ENCODE data around the gene EXOC3. TPM values are rescaled to one million over a fixed set of nuclear protein-coding genes. Genes with fewer than 3 reads are reported as not detected.

EXOC3 gene
- total and polyA plus RNA-seq, 2 of the 4 experiments (the other 2 are of a cell fraction): 35.1 to 47.5 TPM

DNA sequence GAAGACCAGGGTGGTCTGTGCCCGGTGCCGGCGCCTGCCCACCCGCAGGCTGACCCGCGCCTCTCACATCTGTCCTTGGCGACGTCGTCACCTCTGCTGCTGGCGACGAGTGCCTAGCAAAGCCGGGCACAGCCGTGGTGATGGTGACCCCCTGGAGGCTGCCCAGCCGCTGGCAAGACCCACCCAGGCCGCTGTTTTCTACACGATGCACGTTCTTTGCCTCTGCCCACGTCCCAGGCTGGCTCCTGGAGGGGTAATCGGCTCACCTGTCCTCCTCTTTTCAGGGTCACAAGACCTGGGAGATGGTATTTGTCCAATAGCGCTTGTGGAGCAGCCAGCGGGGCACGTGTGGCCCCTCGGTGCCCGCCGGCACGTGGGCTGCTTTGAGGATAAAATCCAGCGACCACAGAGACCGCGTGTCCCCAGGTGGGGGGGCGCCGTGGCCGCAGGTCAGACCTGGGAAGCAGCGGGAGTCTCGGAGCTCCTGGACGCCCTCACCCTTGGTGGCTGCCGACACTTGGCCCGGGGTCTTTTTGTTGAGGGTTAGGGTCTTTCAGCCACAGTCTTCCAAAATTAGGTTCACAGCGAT, 51.8 kb downstream of the EXOC3 start:
- Histone ChIP-seq H3K9me3 (ENCODE audit: control insufficient read depth, insufficient read depth, low read length) (no peaks in the 10 kb centered on the region), H3K23ac (ENCODE audit: low read depth, low read length) (no peak overlapping the region), H3K4me2 (ENCODE audit: low read depth, low read length) (no peak overlapping the region), H2BK20ac (ENCODE audit: low read depth, low read length) (no peak overlapping the region), H3K4ac (ENCODE audit: low read depth, low read length) (no peak overlapping the region), H3K27ac (ENCODE audit: insufficient read depth, low read length) (no peak overlapping the region), H3K27me3 (ENCODE audit: control insufficient read depth, insufficient read depth, low read length) (peaks cover 45% of the 10 kb centered on the region), H3K79me1 (ENCODE audit: low read depth in 1 of 2, low read length in 2 of 2) (no peaks in the 10 kb centered on the region), H2AK5ac (ENCODE audit: low read depth, low read length) (no peak overlapping the region), H2AFZ (replicated peaks; ENCODE audit: low read length, poor library complexity) (no peak overlapping the region), H3K4me1 (ENCODE audit: control insufficient read depth, insufficient read depth, low read length) (no peaks in the 10 kb centered on the region), H2BK5ac (ENCODE audit: low read depth, low read length, poor library complexity, severe bottlenecking) (no peak overlapping the region), H4K20me1 (ENCODE audit: insufficient read depth, low read length) (no peaks in the 10 kb centered on the region), H3K9ac (ENCODE audit: low read depth, low read length) (no peak overlapping the region), H2BK15ac (ENCODE audit: low read depth, low read length) (no peak overlapping the region), H2AK9ac (replicated peaks; ENCODE audit: low read depth, low read length, poor library complexity) (no peak overlapping the region), H4K8ac (ENCODE audit: low read depth in 2 of 2, low read length in 2 of 2) (no peak overlapping the region), H4K5ac (ENCODE audit: low read depth, low read length) (no peak overlapping the region), H3K14ac (replicated peaks; ENCODE audit: low read depth, low read length) (no peak overlapping the region), H3K36me3 (ENCODE audit: control insufficient read depth, insufficient read depth, low read length) (no peaks in the 10 kb centered on the region), H4K91ac (ENCODE audit: insufficient read depth, low read depth, low read length) (no peak overlapping the region), H3K4me3 (ENCODE audit: insufficient read depth, low read depth, low read length) (no peak overlapping the region), H3K56ac (ENCODE audit: extremely low read depth, insufficient read depth, low read length) (no peak overlapping the region), H2BK120ac (ENCODE audit: low read depth, low read length) (no peak overlapping the region), H3K18ac (ENCODE audit: low read depth, low read length) (no peak overlapping the region), H3K9me1 (ENCODE audit: insufficient read depth, low read length) (no peaks in the 10 kb centered on the region)
- in situ Hi-C loops (cut with MboI; ENCODE audit: low sequenced_read_pairs) (no loop called here), intact Hi-C loops (cut with micrococcal nuclease) (no loop called here), dilution Hi-C loops (cut with HindIII; ENCODE audit: low sequenced_read_pairs, unreplicated experiment) (no loop called here)
- TF ChIP-seq RAD21 (IDR thresholded peaks at IDR 0.05; ENCODE audit: low read length) (no peak), RFX5 (IDR thresholded peaks at IDR 0.05; ENCODE audit: low read depth, low read length) (no peak), POLR2A (IDR thresholded peaks at IDR 0.05; ENCODE audit: low read depth, low read length) (no peak), SMC3 (IDR thresholded peaks at IDR 0.05; ENCODE audit: low read depth, low read length) (no peak), FOS (IDR thresholded peaks at IDR 0.05; ENCODE audit: low read depth, low read length) (no peak), BHLHE40 (IDR thresholded peaks at IDR 0.05; ENCODE audit: low read depth, low read length) (no peak), RCOR1 (IDR thresholded peaks at IDR 0.05; ENCODE audit: insufficient replicate concordance, low read length) (no peak), MXI1 (IDR thresholded peaks at IDR 0.05; ENCODE audit: borderline replicate concordance, low read depth, low read length) (no peak), CHD1 (IDR thresholded peaks at IDR 0.05; ENCODE audit: low read depth, low read length) (no peak), MAZ (IDR thresholded peaks at IDR 0.05; ENCODE audit: borderline replicate concordance, low read depth, low read length) (no peak), NFE2L2 (IDR thresholded peaks at IDR 0.05; ENCODE audit: low read depth, low read length) (no peak), CEBPB (IDR thresholded peaks at IDR 0.05; ENCODE audit: low read depth, low read length) (no peak)
- TF ChIP-seq, protein P1, sequence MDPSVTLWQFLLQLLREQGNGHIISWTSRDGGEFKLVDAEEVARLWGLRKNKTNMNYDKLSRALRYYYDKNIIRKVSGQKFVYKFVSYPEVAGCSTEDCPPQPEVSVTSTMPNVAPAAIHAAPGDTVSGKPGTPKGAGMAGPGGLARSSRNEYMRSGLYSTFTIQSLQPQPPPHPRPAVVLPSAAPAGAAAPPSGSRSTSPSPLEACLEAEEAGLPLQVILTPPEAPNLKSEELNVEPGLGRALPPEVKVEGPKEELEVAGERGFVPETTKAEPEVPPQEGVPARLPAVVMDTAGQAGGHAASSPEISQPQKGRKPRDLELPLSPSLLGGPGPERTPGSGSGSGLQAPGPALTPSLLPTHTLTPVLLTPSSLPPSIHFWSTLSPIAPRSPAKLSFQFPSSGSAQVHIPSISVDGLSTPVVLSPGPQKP (IDR thresholded peaks at IDR 0.05; ENCODE audit: borderline replicate concordance, low read depth, low read length): no peak
- TF ChIP-seq, protein P2, sequence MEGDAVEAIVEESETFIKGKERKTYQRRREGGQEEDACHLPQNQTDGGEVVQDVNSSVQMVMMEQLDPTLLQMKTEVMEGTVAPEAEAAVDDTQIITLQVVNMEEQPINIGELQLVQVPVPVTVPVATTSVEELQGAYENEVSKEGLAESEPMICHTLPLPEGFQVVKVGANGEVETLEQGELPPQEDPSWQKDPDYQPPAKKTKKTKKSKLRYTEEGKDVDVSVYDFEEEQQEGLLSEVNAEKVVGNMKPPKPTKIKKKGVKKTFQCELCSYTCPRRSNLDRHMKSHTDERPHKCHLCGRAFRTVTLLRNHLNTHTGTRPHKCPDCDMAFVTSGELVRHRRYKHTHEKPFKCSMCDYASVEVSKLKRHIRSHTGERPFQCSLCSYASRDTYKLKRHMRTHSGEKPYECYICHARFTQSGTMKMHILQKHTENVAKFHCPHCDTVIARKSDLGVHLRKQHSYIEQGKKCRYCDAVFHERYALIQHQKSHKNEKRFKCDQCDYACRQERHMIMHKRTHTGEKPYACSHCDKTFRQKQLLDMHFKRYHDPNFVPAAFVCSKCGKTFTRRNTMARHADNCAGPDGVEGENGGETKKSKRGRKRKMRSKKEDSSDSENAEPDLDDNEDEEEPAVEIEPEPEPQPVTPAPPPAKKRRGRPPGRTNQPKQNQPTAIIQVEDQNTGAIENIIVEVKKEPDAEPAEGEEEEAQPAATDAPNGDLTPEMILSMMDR (conservative IDR thresholded peaks at IDR 0.05; ENCODE audit: low read depth, low read length): no peak
- TF ChIP-seq, protein P3, sequence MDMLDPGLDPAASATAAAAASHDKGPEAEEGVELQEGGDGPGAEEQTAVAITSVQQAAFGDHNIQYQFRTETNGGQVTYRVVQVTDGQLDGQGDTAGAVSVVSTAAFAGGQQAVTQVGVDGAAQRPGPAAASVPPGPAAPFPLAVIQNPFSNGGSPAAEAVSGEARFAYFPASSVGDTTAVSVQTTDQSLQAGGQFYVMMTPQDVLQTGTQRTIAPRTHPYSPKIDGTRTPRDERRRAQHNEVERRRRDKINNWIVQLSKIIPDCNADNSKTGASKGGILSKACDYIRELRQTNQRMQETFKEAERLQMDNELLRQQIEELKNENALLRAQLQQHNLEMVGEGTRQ (IDR thresholded peaks at IDR 0.05; ENCODE audit: low read depth, low read length): no peak
- ATAC-seq (ENCODE audit: low read depth): no peak
- POLR2A ChIA-PET (ENCODE audit: unreplicated experiment): no interaction called here
- 88% methylated on average over 12 of the region's 38 CpGs; no CpG with 5 or more reads in 1 of the 2 experiments for WGBS, 2 experiments (ENCODE audit: extremely low coverage in 2 of 2, insufficient read length in 1 of 2)
- no TSS peak for BruUV-seq (replicated peaks)
- CTCF ChIA-PET: no interaction called here
- no peak for DNase-seq
